CD4-positive, alpha-beta T cell treated with Interleukin-2 at 100 ng/mL for 4 hours (primary cell): ENCODE results near the gene ACOT2.
"Not testable (repeated sequence)": the region's sequence is repeated elsewhere in the genome, so short reads cannot be mapped to it uniquely, and the experiment has no call there.

Experiments
- DNase-seq: peaks from one replicate; pipeline ENCODE4 v3.0.0-alpha.2; 2020; ENCODE audit warnings: low spot score

The ACOT2 gene

DNA sequence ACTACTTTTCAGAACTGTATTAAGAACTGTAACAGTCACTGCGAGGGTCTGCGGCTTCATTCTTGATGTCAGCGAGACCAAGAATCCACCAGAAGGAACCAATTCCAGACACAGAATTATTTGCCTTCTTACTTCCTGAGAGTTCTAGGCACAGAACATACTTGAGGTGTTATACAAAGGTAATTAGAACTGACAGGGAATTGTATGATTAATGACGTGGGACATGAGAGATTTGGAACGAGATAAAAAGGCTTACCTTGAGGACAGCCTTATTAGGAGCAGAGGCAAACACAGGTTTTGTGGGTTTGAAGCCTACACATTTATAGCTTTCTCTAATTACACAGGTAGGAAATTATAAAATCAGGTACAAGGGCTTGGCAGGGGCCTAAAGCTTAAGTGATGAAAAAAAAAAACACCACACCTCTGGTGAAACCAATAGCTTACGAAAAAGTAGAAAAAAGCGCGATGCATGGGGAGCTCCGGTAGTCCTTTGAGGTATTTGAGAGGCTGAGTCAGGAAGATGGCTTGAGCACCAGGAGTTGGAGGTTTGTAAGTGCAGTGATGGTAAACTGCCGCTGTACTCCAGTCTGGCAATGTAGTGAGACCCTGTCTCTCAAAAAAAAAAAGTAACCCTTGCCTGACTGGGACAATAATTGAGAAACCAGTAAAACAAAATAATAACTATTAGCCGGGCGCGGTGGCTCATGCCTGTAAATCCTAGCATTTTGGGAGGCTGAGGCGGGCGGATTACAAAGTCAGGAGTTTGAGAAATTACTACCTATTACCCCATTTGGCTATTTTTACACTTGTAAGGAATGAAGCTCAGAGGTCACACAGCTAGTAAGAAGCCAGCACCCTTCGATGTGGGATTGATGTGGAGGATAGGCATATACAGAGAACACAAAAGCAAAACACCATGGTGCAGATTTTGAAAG lies 795 bp upstream of the ACOT2 start:
- DNase-seq: peak; percentile 39

DNA sequence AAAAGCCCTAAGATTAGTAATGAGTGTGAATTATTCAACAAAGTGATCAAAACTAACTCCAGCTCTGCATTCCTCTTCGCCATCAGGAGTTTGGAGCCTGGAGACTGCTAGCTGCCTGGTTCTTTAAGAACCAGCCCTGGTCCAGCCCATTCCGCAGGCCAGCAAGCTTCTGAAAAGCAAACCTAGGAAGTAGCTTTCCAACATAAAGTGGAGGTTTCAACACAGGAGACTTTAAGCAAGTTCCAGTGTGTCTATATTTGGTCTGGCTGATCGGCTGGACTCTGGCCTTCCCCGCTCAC lies 178 bp upstream of the ACOT2 start:
- DNase-seq: not testable (repeated sequence)

DNA sequence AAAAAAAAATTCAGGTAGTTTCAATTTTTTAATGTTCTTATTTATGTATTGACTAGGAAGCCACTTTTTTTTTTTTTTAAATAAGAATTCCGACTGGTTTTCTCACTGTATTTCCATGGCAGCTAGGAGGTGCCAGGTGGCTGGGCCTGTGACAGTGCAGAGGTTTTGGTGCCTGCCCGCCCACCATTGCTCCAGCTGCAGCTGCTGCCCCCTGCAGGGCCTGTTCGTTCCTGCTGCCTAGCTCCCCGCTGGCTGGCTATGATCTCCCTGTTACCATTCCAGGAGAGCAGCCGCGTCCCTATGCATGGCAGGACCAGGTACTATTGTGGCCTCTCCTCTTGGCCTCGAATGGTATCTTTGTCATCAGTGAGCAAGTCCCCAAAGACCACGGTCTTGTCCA lies 1.9 kb downstream of the ACOT2 start:
- DNase-seq: peak; percentile 71

DNA sequence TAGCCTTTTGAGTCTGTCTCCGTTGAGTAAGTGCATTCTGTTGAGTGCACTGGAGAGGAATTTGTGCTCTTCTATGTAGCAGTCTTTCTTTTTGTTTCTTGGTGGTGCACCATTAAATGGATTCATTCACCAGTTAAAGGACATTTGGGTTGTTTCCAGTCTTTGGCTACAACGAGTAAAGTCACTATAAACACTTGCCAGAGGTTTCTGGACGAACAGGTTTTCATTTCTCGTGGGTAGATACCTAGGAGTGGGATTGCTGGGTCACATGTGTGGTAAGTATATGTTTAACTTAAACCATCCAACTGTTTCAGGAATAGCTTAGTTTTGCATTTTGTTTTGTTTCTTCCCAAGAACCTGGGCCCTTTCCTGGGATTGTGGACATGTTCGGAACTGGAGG lies 4.0 kb downstream of the ACOT2 start:
- not testable (repeated sequence) for DNase-seq

DNA sequence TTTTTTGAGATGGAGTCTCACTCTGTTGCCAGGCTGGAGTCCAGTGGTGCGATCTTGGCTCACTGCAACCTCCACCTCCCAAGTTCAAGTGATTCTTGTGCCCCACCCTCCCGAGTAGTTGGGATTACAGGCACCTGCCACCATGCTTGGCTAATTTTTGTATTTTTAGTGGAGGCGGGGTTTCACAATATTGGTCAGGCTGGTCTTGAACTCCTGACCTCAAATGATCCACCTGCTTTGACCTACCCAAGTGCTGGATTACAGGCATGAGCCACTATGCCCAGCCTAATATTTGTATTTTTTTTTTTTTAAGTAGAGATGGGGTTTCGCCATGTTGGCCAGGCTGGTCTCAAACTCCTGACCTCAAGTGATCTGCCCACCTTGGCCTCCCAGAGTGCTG lies 4.7 kb downstream of the ACOT2 start:
- not testable (repeated sequence) for DNase-seq

DNA sequence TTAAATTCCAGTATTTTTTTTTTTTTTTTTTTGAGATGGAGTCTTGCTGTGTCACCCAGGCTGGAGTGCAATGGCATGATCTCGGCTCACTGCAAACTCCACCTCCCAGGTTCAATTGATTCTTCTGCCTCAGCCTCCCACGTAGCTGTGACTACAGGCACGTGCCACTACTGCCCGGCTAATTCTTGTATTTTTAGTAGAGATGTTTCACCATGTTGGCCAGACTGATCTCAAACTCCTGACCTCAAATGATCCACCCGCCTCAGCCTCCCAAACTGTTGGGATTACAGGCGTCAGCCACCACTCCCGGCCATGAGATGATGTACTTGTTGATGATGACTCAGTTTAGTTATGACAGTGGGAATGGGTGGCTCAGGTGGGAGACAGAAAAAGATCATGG lies 5.2 kb downstream of the ACOT2 start:
- DNase-seq: not testable (repeated sequence)

DNA sequence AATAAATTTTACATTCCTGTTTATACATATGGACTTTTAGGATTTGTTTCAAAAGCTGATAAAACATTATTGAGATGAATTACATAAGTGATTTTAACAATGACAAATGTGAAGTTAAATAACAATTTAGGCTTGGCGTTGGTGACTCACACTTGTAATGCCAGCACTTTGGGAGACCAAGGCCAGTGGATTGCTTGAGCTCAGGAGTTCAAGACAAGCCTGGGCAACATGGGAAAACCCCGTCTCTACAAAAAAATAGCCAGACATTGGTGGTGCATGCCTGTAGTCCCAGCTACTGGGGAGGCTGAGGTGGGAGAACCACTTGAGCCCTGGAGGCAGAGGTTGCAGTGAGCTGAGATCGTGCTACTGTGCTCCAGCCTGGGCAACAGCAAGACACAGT lies 7.4 kb downstream of the ACOT2 start:
- DNase-seq: no peak

DNA sequence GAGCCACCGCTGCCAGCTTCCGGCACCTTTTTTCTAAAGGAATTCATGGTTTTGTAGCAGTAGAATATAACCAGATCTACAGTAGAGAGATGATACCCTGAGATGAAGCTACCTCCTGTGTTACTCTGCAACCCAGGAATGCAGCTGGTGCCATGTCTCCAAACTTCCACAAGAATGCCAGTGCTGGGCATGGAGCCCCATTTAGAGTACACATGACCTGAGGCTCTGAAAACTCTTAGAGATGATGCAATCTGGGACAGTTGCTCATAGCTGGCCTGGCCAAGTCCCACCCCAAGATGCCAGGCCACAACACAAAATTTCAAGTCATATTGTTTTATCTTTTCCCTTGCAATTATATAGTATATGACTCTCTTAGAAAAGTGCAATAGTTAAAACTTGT lies 8.2 kb downstream of the ACOT2 start:
- not testable (repeated sequence) for DNase-seq

DNA sequence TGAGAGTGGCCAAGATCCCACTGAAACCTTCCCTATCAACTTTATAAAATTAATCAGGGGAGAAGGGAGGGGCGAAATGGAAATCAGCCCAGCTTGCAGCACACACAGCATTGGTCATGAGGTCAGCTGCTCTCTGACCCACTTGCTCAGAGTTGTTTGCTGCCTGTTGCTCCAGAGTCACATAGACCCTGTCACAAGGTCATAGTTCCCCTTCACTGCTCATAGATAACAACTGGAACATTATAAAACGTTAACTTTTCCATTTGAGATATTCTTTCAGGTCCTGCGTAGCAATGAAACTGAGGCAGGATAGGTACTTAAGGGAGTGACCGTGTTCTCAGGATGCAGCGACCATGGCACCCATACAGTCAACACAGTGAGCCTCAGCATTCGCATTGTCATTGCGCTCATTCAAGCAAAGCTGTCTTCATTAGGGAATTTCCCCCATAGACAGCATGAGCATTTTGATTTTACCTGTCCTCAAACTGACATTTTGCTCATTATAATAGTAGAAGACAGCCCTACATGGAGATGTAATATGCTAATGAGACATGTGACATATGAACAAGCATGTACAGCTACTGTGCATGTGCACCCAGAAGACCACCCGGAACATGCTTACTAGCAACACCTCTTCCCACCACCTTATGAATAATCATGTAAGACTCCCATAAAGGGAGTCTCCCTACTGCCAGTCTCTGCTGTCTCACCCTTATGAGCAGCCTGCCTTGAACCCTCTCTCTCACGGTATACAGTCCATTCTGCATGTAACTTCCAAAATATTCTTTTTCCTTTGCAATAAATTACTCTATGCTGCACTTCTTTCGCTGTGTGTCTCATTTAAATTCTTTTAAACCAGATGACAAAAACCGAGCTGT lies 13.3 kb downstream of the ACOT2 start:
- DNase-seq: not testable (repeated sequence)

DNA sequence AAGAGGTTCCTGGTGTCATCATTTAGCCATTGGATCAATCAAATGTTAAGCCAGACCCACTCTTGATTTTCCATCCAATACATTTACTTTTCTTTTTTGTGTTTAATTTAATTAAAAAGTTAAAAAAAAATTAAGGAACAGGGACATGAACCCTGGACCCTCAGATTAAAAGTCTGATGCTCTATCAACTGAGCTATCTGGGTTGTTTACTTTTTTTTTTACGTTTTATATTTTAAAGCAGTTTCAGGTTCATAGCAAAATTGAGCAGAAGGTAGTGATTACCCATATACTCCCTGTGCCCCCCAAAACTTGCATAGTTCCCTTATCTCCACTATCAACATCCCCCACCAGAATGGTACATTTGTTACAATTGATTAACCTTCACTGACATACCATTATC lies 19.7 kb downstream of the ACOT2 start:
- DNase-seq: no peak

DNA sequence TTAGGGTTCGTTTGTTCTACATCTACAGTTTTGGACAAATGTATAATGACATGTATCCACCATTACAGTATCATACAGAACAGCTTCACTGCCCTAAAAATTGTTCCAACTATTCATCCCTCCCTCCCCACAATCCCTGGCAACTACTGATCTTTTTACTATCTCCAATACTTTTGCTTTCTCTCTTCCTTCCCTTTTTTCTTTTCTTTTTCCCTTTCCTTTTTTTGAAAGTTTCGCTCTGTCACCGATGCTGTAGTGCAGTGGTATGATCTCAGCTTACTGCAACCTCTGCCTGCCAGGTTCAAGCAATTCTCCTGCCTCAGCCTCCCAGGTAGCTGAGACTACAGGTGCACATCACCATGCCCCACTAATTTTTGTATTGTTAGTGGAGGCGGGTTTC lies 20.1 kb downstream of the ACOT2 start:
- DNase-seq: no peak

DNA sequence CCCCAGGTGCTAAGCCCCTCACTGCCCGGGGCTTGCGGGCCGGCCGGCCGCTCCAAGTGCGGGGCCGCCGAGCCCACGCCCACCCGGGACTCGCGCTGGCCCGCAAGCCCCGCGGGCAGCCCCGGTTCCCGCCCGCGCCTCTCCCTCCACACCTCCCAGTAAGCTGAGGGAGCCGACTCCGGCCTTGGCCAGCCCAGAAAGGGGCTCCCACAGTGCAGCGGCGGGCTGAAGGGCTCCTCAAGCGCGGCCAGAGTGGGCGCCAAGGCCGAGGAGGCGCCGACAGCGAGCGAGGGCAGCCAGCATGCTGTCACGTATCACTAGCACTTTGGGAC lies 21.6 kb downstream of the ACOT2 start:
- not testable (repeated sequence) for DNase-seq

DNA sequence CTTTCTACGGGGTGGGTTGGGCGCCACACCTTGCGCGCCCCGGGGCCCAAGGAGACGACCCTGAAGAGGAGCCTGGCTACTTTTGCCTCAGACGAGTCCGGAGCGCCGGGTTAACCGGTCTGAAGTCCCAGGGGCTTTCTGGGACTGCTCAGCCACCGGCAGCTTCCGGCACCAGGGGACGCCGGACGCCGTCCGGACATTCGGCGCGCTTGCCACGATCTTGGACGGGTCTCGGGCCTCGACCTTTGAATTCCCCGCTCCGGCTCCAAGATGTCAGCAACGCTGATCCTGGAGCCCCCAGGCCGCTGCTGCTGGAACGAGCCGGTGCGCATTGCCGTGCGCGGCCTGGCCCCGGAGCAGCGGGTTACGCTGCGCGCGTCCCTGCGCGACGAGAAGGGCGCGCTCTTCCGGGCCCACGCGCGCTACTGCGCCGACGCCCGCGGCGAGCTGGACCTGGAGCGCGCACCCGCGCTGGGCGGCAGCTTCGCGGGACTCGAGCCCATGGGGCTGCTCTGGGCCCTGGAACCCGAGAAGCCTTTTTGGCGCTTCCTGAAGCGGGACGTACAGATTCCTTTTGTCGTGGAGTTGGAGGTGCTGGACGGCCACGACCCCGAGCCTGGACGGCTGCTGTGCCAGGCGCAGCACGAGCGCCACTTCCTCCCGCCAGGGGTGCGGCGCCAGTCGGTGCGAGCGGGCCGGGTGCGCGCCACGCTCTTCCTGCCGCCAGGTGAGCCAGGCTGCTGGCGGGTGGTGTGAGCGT lies 22.9 kb downstream of the ACOT2 start, which contains the start of gene ACOT4:
TSS of gene ACOT4 (plus strand) at position 184 of the 760 bp plus-strand sequence. CDS start at position 271, 87 bp downstream.
- peak; percentile 61 for DNase-seq

DNA sequence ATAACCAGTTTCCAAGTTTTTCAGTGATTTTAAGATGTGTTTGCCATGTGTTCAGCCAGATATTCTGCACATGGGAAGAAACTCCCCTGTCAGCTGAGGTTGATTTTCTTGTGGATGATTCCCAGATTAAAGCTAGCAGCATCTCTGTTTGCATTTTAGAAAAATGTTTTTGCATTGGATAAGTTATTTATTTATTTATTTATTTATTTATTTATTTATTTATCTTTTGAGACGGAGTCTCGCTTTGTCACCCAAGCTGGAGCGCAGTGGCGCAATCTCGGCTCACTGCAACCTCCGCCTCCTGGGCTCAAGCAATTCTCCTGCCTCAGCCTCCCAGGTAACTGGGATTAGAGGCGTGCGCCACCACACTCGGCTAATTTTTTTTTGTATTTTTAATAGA lies 25.5 kb downstream of the ACOT2 start:
- no peak for DNase-seq

DNA sequence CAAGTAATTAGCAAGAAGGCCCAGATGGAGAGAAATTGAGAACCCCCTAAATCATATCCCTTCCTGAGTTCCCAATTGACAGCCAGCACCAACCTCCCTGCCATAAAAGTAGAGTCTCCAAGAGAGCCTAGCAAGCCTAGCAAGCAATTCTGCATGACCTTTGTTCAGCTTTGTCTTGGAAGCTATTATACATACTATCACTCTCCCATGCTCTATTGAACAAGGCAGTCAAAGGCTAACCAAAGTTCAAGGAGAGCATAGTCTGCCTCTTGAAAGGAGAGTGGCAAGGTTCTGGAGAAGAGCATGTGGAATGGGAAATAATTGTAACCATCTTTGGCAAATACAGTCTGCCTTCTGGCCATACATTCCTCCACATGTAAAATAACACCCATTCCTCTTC lies 30.5 kb downstream of the ACOT2 start:
- DNase-seq: no peak

DNA sequence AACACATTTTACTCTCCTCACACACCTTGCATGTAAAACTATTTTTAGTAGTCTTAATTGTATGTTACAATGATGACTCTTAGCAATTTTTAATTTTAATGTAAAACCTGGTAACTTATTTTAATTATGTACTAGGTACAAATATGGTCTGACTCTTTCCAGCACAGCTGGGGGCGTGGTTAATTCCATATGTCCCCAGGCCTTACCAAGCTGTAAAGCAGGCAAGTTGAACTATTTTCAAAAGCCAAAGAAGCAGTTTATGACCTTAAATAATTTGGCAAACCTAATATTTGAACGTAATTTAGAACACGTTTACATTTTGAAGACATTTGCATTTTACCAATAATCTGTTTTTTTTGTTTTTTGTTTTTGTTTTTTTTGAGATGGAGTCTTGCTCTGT lies 34.0 kb downstream of the ACOT2 start:
- no peak for DNase-seq

DNA sequence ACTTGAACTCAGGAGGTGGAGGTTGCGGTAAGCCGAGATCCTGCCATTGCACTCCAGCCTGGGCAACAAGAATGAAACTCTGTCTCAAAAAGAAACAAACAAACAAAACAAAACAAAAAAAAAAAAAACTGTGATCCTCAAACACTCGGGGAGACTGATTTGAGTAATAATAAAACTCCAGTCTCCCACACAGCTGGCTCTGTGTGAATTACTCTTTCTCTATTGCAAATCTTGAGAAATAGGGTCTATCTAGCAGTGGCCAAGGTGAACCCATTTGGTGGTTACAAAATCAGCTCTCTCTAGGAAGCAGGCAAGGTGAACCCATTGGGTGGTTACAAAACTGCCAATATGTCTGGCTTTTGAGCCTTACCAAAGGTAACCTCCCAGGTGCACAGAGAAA lies 37.3 kb downstream of the ACOT2 start:
- DNase-seq: no peak

DNA sequence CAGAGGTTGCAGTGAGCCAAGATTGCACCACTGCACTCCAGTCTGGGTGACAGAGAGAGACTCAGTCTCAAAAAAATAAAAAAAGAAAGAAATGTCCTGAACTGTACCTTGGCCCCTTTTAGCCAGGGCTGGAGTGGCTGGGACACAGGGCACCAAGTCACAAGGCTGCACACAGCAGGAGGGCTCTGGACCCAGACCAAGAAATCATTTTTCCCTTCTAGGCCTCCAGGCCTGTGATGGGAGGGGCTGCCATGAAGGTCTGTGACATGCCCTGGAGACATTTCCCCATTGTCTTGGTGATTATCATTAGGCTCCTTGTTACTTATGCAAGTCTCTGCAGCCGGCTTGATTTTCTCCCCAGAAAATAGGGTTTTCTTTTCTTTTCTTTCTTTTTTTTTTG lies 38.2 kb downstream of the ACOT2 start:
- no peak for DNase-seq

DNA sequence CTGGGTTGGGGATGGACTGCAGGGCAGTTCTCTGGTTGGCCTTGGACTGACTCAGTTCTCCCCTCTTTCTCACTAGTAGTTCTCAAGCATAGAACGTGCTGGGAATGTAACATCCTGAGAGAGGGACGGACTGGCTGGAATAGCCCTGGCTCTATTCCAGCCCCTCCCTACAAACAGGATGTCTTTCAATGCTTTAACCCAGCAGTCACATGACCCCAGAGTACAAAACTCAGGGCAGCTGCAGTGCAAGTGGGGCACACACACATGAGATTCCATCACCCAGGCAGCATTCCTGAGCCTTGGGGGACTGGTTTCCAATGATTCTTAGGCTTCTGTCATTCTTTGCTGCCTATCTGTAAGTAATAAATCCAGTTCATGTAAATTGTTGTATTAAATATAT lies 41.7 kb downstream of the ACOT2 start:
- DNase-seq: no peak

DNA sequence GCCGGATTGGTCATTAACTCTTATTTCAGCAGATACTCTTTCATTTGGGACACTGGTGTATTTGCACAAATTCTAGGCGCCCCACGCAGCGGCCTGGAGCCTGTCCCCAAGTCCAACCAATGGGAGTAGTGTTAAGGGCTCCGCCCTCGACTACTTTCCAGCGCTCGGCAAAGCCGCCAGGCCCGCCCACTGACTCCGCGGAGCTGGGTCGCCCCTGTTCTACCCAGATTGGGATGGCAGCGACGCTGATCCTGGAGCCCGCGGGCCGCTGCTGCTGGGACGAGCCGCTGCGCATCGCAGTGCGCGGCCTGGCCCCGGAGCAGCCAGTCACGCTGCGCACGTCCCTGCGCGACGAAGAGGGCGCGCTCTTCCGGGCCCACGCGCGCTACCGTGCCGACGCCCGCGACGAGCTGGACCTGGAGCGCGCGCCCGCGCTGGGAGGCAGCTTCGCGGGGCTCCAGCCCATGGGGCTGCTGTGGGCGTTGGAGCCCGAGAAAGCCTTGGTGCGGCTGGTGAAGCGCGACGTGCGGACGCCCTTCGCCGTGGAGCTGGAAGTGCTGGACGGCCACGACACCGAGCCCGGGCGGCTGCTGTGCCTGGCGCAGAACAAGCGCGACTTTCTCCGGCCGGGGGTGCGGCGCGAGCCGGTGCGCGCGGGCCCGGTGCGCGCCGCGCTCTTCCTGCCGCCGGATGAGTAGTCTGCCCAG lies 43.5 kb downstream of the ACOT2 start, which contains the start of gene ACOT6:
TSS of gene ACOT6 (plus strand) at position 179 of the 707 bp plus-strand sequence. CDS start at position 234, 55 bp downstream.
- DNase-seq: peak; percentile 60

DNA sequence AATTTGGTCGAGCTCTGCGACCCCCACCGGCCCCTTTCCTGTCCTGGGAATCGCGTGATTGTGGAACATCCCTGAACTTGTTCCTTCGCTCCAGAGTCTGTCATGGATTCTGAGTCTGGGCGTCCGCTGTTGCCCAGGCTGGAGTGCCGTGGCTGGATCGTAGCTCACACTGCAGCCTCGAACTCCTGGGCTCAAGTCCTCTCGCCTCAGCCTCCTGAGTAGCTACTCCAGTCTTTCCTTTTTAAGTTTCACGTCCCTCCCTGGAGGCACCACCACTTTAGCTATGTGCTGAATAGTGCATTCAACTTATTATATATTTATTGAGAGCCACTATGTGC lies 44.0 kb downstream of the ACOT2 start:
- DNase-seq: no peak
